K562 (cell line): ENCODE measurements around the gene RNF44. TPM values are rescaled to one million over a fixed set of nuclear protein-coding genes. Genes with fewer than 3 reads are reported as not detected.

Experiments used
- ATAC-seq: fragments of 200-7000 bp; cut with Tn5 transposase; 3 replicates; pipeline ENCODE4 v1.9.1; 2020; ENCODE audit warnings: moderate library complexity
- BruUV-seq: library from RNA; stranded (reverse); fragments of 400-500 nt; replicated peaks from 2 replicates; lab custom pipeline; 2021; lab: Mats Ljungman, UMichigan
- CTCF ChIA-PET: fragments of 300-600 bp; formaldehyde crosslinking; extraction: SDS; loops from one replicate; lab custom pipeline; 2021; ENCODE audit warnings: low intra/inter-chr PET ratio; lab: Yijun Ruan, JAX
- POLR2A ChIA-PET: fragments of 300-600, 350-650 bp; sonication (Branson Sonifier 250); formaldehyde crosslinking; extraction: SDS; loops from one replicate; lab custom pipeline; 2021; ENCODE audit warnings: antibody characterized with exemption, inconsistent platforms; lab: Yijun Ruan, JAX
- DNase-seq, 4 experiments: peaks; one replicate each; pipeline versions ENCODE4 v3.0.0 to v3.0.0-alpha.2; 2011 to 2018; ENCODE audit warnings: low spot score in 3 of 4, mixed read lengths in 3 of 4; ENCODE audit errors: extremely low read depth in 1 of 4
- FAIRE-seq: peaks from 2 replicates; lab custom pipeline; 2011; peaks lifted over from hg19 to GRCh38; lab: Jason Lieb, UNC
- H2AFZ ChIP-seq: 2 replicates; pipeline ENCODE4 v1.6.0; 2011; ENCODE audit warnings: low read depth, low read length, control low read depth, inconsistent platforms
- H3K27ac ChIP-seq: fragments of 200-600 bp; 3 replicates; pipeline ENCODE4 v1.8.0; 2011; ENCODE audit warnings: low read depth, mild to moderate bottlenecking, control low read depth, inconsistent platforms, low read length, moderate library complexity, mixed read lengths; ENCODE audit errors: extremely low read depth
- H3K27me3 ChIP-seq, 2 experiments: fragments of 300-600 bp in 1 of 2; 2 replicates in 1 of 2; 3 replicates in 1 of 2; pipeline versions ENCODE4 v1.6.0 to v1.8.0; 2011; ENCODE audit warnings: inconsistent platforms in 2 of 2, low read length in 2 of 2, mild to moderate bottlenecking in 1 of 2, mixed read lengths in 1 of 2, moderate library complexity in 1 of 2; ENCODE audit not compliant: control insufficient read depth in 2 of 2, insufficient read depth in 2 of 2
- H3K36me3 ChIP-seq: fragments of 300-600 bp; 3 replicates; pipeline ENCODE4 v1.8.0; 2011; ENCODE audit warnings: mild to moderate bottlenecking, low read length, inconsistent platforms; ENCODE audit not compliant: control insufficient read depth, insufficient read depth
- H3K4me1 ChIP-seq, 2 experiments: fragments of 200-600 bp in 1 of 2; replicated peaks in 1 of 2; 2 replicates in 1 of 2; 3 replicates in 1 of 2; pipeline versions ENCODE4 v1.5.1 to v1.8.0; 2011; ENCODE audit warnings: inconsistent platforms in 2 of 2, low read length in 2 of 2, mild to moderate bottlenecking in 1 of 2, mixed read lengths in 1 of 2, moderate library complexity in 1 of 2; ENCODE audit not compliant: control insufficient read depth in 2 of 2, insufficient read depth in 2 of 2
- H3K4me2 ChIP-seq: 2 replicates; pipeline ENCODE4 v1.6.1; 2011; ENCODE audit warnings: low read length, control low read depth, inconsistent platforms, mixed read lengths; ENCODE audit not compliant: insufficient read depth
- H3K4me3 ChIP-seq: fragments of 200-600 bp; sonication (generic), shearing (Covaris generic); 2 replicates; pipeline ENCODE4 v1.5.1; 2016; ENCODE audit warnings: control low read depth, inconsistent platforms
- H3K79me2 ChIP-seq: fragments of 200-600 bp; 3 replicates; pipeline ENCODE4 v1.8.0; 2011; ENCODE audit warnings: low read length, inconsistent platforms; ENCODE audit not compliant: control insufficient read depth, insufficient read depth
- H3K9ac ChIP-seq, 2 experiments: 2 replicates each; pipeline versions ENCODE4 v1.6.0 to v1.6.1; 2011; ENCODE audit warnings: low read depth in 2 of 2, low read length in 2 of 2, control low read depth in 1 of 2, inconsistent platforms in 1 of 2, mild to moderate bottlenecking in 1 of 2, mixed read lengths in 1 of 2; ENCODE audit not compliant: insufficient read depth in 1 of 2
- H3K9me1 ChIP-seq: one replicate; pipeline ENCODE4 v1.6.0; 2011; ENCODE audit warnings: inconsistent platforms, mild to moderate bottlenecking, low read length, moderate library complexity; ENCODE audit not compliant: control insufficient read depth, insufficient read depth
- H3K9me3 ChIP-seq: replicated peaks from 2 replicates; pipeline ENCODE4 v1.5.1; 2011; ENCODE audit warnings: low read depth, low read length, inconsistent platforms; ENCODE audit not compliant: control insufficient read depth, insufficient read depth
- H4K20me1 ChIP-seq: replicated peaks from 2 replicates; pipeline ENCODE4 v1.6.1; 2011; ENCODE audit warnings: low read length, inconsistent platforms, mixed read lengths; ENCODE audit not compliant: control insufficient read depth, insufficient read depth
- ATF2 ChIP-seq: sonication (generic); formaldehyde crosslinking; IDR thresholded peaks from 2 replicates; pipeline ENCODE4 v1.8.1; 2022; ENCODE audit warnings: missing genetic modification reagents
- CCNT2 ChIP-seq: IDR thresholded peaks from 2 replicates; pipeline ENCODE4 v1.6.1; 2011; ENCODE audit warnings: borderline replicate concordance, low read depth, mild to moderate bottlenecking, moderate library complexity, mixed read lengths, low read length; ENCODE audit not compliant: insufficient read length; ENCODE audit errors: extremely low read depth
- CREBBP ChIP-seq: IDR thresholded peaks from one replicate; pipeline ENCODE4 v1.6.1; 2012; ENCODE audit warnings: low read depth, mild to moderate bottlenecking, control low read depth, inconsistent platforms, low read length
- ETS2 ChIP-seq: IDR thresholded peaks from 2 replicates; pipeline ENCODE4 v1.6.1; 2016; ENCODE audit warnings: borderline replicate concordance, missing genetic modification characterization, mild to moderate bottlenecking, moderate library complexity, missing compliant biosample characterization; ENCODE audit not compliant: poor library complexity, severe bottlenecking
- FOS ChIP-seq: IDR thresholded peaks from 3 replicates; pipeline ENCODE4 v1.6.1; 2011; ENCODE audit not compliant: insufficient read length; ENCODE audit errors: extremely low read depth
- HINFP ChIP-seq: fragments of 450-650 bp; conservative IDR thresholded peaks from 2 replicates; pipeline ENCODE4 v1.6.1; 2016; ENCODE audit warnings: missing genetic modification characterization, low read depth, mild to moderate bottlenecking, control low read depth, missing compliant biosample characterization
- KDM1A ChIP-seq, 2 experiments: fragments of 450-650 bp; IDR thresholded peaks; 2 replicates each; pipeline ENCODE4 v1.6.1; 2016; ENCODE audit warnings: mild to moderate bottlenecking in 2 of 2
- MCM5 ChIP-seq: fragments of 450-650 bp; IDR thresholded peaks from 2 replicates; pipeline ENCODE4 v1.6.1; 2016; ENCODE audit warnings: low read depth
- RBM25 ChIP-seq: fragments of 200-400 bp; formaldehyde crosslinking; IDR thresholded peaks from 2 replicates; pipeline ENCODE4 v1.6.1; 2018; ENCODE audit warnings: low read length, low read depth, moderate library complexity; ENCODE audit not compliant: severe bottlenecking
- SMARCA5 ChIP-seq: fragments of 450-650 bp; IDR thresholded peaks from 2 replicates; pipeline ENCODE4 v1.6.1; 2016
- ZBTB26 ChIP-seq: fragments of 450-650 bp; formaldehyde crosslinking; IDR thresholded peaks from 2 replicates; pipeline ENCODE4 v1.4.0; 2022; ENCODE audit warnings: missing genetic modification characterization
- WGBS: fragments of 100-300 bp; shearing (Covaris generic); methylation state at CpG from one replicate; pipeline ENCODE4 v1.1.6; 2016; ENCODE audit warnings: low coverage, mixed read lengths; ENCODE audit not compliant: insufficient coverage; ENCODE audit errors: missing lambda C conversion rate; 5-methylcytosine and 5-hydroxymethylcytosine counted together
- in situ Hi-C: fragments of 300-500 bp; cut with MboI; formaldehyde crosslinking; loops from 4 replicates; pipeline ENCODE4 v1.15.0; 2018; ENCODE audit warnings: inconsistent platforms, mixed read lengths
- intact Hi-C: fragments of 100-400 bp; cut with micrococcal nuclease; formaldehyde crosslinking; loops from 2 replicates; pipeline ENCODE4 v1.14.2; 2022
- polyA plus RNA-seq, 8 experiments: library from polyadenylated mRNA; depleted of rRNA in 4 of 8; stranded (reverse) in 5 of 8; unstranded in 3 of 8; fragments of >200 nt; fragmentation: Nextera tagmentation in 2 of 8; fragmentation: Illumina TruSeq in 1 of 8; extraction: Ambion mirVana in 2 of 8; extraction: Trizol in 1 of 8; gene quantifications; 2 replicates each; pipeline versions ENCODE4 v1.2.1 to v1.2.3, GENCODE V29; 2011 to 2014; ENCODE audit warnings: inconsistent platforms in 1 of 8, missing spikeins in 1 of 8
- total RNA-seq, 7 experiments: library from RNA; depleted of rRNA in 6 of 7; stranded (reverse); fragments of >200 nt in 6 of 7; fragmentation: Illumina TruSeq in 2 of 7; extraction: Trizol in 2 of 7; gene quantifications; 2 replicates each; pipeline versions ENCODE4 v1.2.1 to v1.2.3, GENCODE V29; 2011 to 2021; ENCODE audit warnings: low replicate concordance in 1 of 7

Gene RNF44
- total and polyA plus RNA-seq, 9 of the 15 experiments (the other 6 are each of a cell fraction or from before 2014, with no cell fraction given) = 1.6 to 82.6 (median 7.4) TPM

- ChIA-PET CTCF (no interaction called here), POLR2A (interaction anchor here (0.8 kb wide), 1 partner anchor 37 kb away, joined by 5 read pairs; the partner anchor contains the start of gene RNF44)
- no peaks in the 10 kb centered on the region for H4K20me1 ChIP-seq
- DNase-seq (no peak), ATAC-seq (no peak), FAIRE-seq (no peak)
- intact Hi-C loops = no loop called here
- H3K27ac ChIP-seq = no peak overlapping the region
- H3K36me3 ChIP-seq = peaks cover 93% of the 10 kb centered on the region
- no peaks in the 10 kb centered on the region for H3K9me1 ChIP-seq
- no peak overlapping the region for H2AFZ ChIP-seq
- H3K4me3 ChIP-seq = no peak overlapping the region
- BruUV-seq = no TSS peak
- H3K27me3 ChIP-seq = no peaks in the 10 kb centered on the region
- H3K4me1 ChIP-seq = no peaks in the 10 kb centered on the region
- H3K79me2 ChIP-seq = no peaks in the 10 kb centered on the region
- WGBS = 100% methylated on average over 3 of the region's 3 CpGs
- H3K4me2 ChIP-seq = no peak overlapping the region
- no peak overlapping the region for H3K9ac ChIP-seq
- in situ Hi-C loops = no loop called here
- H3K9me3 ChIP-seq = no peaks in the 10 kb centered on the region
- TF ChIP-seq ATF2 (CRISPR knock-in tag) = no peak
- TF ChIP-seq FOS = no peak
- TF ChIP-seq ETS2 = no peak
- no peak for TF ChIP-seq ZBTB26
- no peak for TF ChIP-seq MCM5
- no peak for TF ChIP-seq HINFP
- TF ChIP-seq RBM25 = peak; percentile 41
- TF ChIP-seq SMARCA5 = no peak
- peak in 1 of 2 experiments; percentile 25; a peak in 1 of 4 replicates for TF ChIP-seq KDM1A (IDR thresholded peaks at IDR 0.05)
- TF ChIP-seq CCNT2 = no peak
- no peak for TF ChIP-seq CREBBP
These were observed 36.7 kb downstream of the RNF44 start for GRCh38 chr5:176500511-176500910.
